NCI-H2029 treated with DMSO at 0.1 percent for 48 hours (cell line): ENCODE results near the gene TAS2R40.
"Not testable (repeated sequence)": the region's sequence is repeated elsewhere in the genome, so short reads cannot be mapped to it uniquely, and the experiment has no call there.

Experiments used
- DNase-seq: peaks from one replicate; lab custom pipeline; 2025; lab: John Stamatoyannopoulos, UW

TAS2R40 gene

DNA sequence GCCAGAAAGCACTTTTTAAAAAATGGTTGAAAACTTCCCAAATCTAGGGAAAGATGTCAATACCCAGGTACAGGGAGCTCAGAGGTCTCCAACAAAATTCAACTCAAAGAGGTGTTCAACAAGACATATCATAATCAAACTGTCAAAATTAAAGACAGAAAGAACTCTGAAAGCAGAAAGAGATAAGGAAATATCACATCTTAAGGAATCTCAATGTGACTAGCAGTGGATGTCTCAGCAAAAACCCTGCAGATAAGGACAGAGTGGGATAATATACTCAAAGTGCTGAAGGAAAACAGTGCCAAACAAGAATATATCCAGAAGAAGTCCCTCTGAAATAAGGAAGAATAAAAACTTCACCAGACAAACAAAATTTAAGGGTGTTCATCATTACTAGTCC lies 28.4 kb downstream of the TAS2R40 start:
- no peak for DNase-seq

DNA sequence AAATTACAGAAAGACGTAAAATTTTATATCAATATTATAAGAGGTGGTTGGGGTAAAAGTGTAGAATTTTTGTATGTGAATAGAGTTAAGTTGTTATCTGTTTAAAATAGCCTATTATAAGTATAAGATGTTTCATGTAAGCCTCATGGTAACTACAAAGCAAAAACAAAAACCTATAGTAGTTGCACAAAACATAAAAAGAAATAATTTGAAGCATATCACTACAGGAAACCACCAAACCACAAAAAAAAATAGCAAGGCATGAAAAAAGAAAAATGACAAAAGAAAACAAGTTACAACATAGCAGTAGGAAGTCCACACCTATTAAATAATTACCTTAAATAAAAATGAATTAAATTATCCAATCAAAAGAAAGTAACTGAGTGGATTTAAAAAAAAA lies 29.0 kb downstream of the TAS2R40 start:
- no peak for DNase-seq

DNA sequence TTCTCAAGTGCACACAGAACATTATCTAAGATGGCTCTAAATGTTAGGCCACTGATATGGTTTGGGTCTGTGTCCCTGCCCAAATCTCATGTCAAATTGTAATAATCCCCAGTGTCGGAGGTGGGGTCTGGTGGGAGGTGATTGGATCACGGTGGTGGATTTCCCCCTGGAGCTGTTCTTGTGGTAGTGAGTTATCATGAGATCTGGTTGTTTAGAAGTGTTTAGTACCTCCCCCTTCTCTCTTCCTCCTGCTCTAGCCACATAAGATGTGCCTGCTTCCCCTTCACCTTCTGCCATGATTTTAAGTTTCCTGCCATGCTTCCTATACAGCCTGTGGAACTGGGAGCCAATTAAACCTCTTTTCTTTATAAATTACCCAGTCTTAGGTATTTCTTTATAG lies 30.2 kb downstream of the TAS2R40 start:
- DNase-seq, result no peak

DNA sequence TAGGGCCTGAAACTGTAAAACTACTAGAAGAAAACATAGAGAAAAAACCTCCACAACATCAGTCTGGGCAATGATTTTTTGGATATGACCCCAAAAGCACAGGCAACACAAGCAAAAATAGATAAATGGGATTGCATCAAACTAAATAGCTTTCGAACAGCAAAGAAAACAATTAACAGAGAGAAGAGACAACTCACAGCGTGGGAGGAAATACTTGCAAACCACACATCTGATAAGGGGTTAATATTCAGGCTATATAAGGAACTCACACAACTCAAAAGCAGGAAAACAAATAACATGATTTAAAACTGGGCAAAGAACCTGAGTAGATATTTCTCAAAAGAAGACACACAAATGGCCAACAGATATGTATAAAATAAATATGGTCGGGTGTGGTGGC lies 33.7 kb downstream of the TAS2R40 start:
- DNase-seq, result no peak

DNA sequence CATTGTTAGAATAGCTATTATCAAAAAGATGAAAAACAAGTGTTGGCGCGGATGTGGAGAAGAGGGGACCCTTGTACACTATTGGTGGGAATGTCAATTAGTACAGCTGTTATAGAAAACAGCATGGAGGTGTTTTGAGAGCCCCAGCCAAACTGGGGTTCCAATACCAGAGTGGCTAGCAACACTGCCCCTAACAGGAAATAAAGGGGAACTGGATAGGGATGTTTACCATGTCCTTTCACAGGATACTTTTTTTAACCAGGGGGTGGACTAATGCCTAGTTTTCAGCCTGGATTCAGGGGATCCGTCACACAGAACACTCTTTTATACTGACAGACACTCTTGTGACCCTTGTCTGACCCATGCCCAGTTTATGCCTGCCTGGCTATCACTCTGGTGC lies 34.5 kb downstream of the TAS2R40 start:
- no peak for DNase-seq

DNA sequence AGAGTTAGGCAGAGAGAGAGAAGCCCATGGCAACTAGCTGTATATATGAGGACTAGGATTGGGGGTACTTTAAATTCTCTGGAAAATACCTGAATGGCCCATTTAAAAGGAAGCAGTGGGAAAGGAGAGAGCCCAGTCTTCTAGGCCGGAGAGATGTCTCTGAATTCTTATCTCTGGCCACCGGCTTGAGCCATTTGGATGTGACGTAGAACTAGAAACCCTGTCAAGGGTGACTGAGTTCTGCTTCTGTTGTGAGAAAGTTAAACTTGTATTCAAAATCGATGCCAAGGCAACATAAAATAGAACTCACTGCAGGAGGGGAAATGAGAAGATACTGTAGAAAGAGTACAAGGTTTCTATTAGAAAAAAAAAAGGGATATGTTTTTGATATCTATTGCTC lies 35.1 kb downstream of the TAS2R40 start:
- DNase-seq, result no peak

DNA sequence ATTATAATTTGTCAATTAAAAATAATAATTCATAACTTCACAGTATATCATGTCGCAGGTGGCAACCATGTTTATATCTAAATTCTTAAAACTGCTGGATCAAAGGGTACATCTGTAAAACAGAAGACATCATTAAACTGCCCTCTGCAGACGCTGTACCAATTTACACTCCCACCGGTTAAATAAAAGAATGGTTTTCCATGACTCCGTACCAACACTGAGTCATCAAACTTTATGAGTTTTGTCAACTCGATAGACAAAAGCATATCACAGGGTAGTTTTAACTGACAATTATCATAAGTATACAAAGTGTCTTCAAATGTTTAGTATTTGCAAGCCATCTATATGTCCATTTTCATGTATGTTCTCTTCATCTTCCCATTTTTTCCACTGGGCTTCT lies 35.7 kb downstream of the TAS2R40 start:
- DNase-seq, result no peak

DNA sequence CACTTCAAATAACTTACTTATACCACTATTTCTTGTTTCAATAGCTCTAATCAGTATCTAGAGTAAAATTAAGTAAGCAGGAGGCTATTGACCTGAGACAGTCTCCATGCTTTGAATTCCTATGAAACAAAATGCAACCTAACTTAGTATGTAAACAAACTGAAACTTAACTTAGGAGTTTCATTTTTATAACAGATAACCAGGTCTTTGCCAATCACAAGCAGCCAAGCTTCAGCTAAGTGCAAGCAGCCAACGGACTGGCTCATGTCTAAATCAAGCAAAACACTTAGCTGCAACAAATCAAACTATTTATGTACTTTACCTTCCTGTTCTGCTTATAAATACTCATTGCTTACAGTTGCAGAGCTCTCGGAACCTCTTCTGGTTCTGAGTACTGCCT lies 37.0 kb downstream of the TAS2R40 start:
- no peak for DNase-seq

DNA sequence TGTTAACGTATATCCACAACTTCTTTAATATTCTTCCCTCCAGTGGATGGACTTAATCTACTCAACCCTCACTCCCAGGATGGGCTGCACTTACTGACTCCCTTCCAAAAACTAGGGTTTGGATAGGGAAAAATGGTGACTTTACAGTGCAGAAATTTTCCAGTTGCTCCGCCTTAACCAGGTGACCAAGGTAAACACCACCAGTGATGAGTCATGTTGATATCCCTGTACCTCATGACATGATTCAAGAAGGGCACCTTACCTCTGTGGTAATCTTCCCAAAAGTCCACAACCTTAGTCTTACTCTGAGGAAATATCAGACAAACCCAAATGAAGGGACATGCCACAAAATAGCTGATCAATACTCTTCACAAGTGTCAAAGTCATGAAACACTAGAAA lies 37.9 kb downstream of the TAS2R40 start:
- no peak for DNase-seq

DNA sequence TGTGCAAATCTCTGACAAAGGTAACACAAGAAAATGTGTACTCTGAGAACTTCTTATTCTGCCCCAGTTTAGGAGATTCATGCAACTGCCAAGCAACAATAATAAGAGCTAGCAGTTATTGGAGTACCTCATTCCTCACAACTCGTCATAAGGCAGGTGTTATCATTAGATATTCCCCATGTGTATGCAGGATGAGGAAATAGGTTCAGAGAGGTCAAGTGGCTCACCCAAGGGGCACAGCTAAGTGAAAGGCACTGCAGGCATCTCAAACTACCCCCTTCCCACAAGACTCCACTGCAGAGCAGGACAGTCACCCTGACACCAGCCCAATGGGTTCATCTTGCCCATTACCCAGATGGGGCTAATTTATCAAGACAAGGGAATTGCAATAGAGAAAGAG lies 40.1 kb downstream of the TAS2R40 start:
- no peak for DNase-seq

DNA sequence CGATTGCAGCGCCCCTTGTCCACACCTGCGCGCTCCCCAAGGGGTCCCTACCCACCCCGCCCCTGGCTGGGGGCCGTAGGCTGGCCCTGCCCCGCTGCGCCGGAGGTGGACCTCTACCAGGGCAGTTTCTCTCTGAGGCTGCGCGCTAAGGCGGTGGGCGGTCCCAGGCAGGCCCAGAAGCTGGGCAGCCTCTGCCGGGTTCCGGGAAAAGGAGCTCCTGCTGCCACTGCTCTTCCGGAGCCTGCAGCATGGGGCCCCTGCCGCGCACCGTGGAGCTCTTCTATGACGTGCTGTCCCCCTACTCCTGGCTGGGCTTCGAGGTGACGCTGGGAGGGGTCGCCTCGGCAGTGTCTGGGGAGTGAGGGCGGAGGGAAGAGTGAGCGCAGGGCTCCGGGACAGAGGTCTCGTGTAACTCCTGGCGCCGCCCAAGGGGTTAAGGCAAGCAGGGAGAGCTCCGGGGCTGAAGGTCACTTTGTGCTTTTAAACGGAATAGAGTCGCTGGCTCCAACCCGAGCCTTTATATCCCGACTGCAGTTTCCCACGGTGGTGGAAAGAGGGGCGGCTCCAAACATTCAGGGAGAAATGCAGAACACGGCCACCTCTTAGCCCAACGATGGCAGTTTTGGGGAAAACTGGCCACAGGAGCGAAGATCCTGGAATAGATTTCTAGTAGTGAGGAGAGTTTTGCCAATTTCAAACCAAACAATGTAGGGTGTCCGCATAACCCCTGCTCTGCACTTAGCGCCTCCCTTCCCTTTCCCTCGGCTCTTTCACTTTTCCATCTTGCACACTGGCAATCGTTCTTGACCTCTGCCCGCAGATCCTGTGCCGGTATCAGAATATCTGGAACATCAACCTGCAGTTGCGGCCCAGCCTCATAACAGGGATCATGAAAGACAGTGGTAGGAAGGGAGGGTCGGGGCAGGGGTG lies 41.7 kb downstream of the TAS2R40 start, which contains the start of gene GSTK1:
Gene GSTK1 (plus strand): TSS at position 176 of the 930 bp plus-strand sequence. CDS start 73 bp downstream, at position 249.
- DNase-seq, result peak; percentile 37

DNA sequence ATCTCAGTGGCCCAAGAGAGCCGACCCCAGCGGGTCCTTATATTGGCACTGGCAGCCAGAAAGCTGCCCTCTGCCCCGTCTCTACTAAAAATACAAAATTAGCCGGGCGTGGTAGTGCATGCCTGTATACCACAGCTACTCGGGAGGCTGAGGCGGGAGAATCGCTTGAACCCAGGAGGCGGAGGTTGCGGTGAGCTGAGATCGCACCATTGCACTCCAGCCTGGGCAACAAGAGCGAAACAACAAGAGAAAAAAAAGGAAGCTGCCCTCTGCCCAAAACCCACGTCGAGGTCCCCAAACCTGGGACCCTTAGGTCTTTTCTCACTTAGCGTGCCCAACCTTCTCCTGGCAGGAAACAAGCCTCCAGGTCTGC lies 42.3 kb downstream of the TAS2R40 start:
- not testable (repeated sequence) for DNase-seq

DNA sequence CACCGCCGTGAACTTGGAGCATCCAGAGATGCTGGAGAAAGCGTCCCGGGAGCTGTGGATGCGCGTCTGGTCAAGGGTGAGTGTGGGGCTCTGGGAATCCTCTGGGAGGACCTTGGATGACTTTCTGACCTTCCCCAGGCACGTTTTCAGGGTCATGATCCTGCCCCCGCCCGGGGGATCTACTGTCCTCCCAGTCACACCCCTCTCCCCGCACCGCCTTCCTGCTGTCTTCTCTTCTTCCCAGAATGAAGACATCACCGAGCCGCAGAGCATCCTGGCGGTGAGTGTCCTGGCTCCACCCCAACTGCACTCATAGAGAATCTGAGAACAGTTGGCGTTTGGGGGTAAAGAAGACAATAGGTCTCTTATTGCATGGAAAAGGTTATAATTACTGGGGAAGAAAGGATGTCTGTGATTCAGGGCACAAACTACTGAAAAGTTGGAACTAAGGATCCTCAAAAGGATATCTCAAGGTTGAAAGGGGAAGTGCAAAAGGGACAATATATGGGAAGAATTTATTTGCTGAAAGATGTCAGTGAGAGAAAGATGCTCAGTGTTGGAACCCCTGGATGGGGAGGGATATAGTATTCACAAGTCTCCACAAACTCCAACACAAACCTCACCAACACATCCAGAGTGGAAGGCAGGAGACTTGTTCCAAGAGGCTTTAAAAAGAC lies 43.3 kb downstream of the TAS2R40 start:
- DNase-seq, result no peak

DNA sequence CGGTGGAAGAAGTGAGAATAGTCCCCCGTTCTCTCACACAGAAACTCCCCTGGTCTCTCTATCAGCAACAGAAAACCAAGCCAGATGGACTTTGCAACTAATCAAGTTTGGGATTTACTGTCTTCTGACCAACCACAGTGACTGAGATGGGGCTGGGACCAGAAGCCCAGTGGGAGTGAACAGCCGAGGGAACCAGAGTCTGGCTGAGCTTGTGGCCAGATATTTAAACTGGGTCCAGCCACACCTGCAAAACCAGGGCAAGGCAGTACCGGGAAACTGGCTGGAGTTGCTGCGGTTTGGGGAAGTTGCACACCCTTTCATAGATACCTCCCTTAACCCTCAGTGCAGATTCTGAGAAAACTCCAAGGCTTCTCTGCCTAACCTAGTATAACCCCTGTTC lies 47.4 kb downstream of the TAS2R40 start:
- DNase-seq, result no peak

DNA sequence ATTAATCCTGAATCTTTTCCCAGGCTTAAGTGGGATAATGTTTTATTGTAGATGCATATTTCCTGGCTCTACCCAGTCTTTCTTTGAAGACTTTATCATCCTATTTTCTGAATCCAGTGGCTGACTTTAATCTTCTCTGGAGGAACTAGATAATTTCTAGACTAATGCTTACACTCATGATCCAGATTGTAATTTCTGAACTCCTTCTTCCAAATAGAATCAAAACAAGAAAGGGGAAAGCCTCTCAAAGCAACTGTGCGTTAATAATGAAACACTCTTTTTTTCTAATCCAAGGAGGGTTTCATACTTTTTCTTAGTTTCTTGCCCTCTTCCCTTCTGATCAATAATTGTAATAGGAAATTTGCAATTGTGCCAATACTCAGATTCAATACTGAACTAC lies 49.4 kb downstream of the TAS2R40 start:
- DNase-seq, result no peak
